Stimulated activated naive CD8-positive, alpha-beta T cell treated with anti-CD3 and anti-CD28 coated beads, Interleukin-15, amount 100 ng/mL, for 72 hours (primary cell): ENCODE data around the gene CYLD.

Source experiments
- ATAC-seq: fragments of 150-1000 bp; cut with Tn5 transposase; 2 replicates; pipeline ENCODE4 v1.10.0; 2021; ENCODE audit warnings: mild to moderate bottlenecking, moderate library complexity
- DNase-seq, 2 donors: peaks; one replicate each; pipeline ENCODE4 v3.0.0; 2021 to 2022
- H3K27ac Mint-ChIP-seq, 2 donors: one replicate each; pipeline ENCODE4 v1.8.0; 2022; ENCODE audit warnings: mild to moderate bottlenecking in 2 of 2, mixed read lengths in 2 of 2, moderate library complexity in 2 of 2
- H3K27me3 Mint-ChIP-seq: one replicate; pipeline ENCODE4 v1.8.0; 2022; ENCODE audit warnings: mixed read lengths
- H3K4me1 Mint-ChIP-seq: one replicate; pipeline ENCODE4 v1.8.0; 2022; ENCODE audit warnings: mild to moderate bottlenecking, mixed read lengths
- H3K4me3 Mint-ChIP-seq, 2 donors: one replicate each; pipeline ENCODE4 v1.8.0; 2022; ENCODE audit warnings: mild to moderate bottlenecking in 2 of 2, mixed read lengths in 2 of 2, moderate library complexity in 1 of 2
- H3K9me3 Mint-ChIP-seq, 2 donors: one replicate each; pipeline ENCODE4 v1.8.0; 2022; ENCODE audit warnings: mixed read lengths in 2 of 2

CYLD gene

DNA sequence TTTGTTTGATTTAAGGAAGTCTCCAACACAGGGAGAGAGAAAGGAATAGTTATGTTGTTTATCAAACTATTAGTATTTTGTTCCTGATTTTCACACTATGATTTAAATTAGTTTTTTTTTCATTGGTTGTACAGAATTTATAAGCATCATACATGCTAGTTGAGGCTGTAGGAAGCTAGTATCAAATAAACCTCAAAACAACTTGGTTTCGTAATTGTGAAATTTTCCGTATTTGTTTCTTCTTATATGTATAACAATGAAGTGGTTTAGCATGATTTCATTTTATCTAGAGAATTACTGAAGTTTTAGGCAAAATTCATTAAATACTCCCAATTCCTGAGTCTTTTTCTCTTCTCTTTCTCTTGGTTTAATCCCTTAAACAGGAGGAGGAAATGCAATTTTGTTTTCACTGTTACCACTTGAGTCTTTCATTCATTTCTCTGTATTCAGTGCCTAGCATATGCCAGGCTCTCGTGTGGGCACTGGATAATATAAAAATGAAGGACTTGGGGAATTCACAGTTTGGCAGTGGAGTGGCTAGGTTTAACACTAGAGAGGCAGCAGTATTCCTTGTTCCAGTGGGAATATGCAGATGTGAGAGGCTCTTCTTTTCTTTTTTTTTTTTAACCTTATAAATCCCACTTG is 1.8 kb downstream of the CYLD start:
- Mint-ChIP-seq H3K9me3 (no peaks in the 10 kb centered on the region), H3K27me3 (no peaks in the 10 kb centered on the region), H3K4me3 (peak overlapping the region; percentile 94 to 96), H3K27ac (peak overlapping the region; percentile 89 to 96), H3K4me1 (peaks cover 56% of the 10 kb centered on the region)
- DNase-seq (no peak), ATAC-seq (no peak)

DNA sequence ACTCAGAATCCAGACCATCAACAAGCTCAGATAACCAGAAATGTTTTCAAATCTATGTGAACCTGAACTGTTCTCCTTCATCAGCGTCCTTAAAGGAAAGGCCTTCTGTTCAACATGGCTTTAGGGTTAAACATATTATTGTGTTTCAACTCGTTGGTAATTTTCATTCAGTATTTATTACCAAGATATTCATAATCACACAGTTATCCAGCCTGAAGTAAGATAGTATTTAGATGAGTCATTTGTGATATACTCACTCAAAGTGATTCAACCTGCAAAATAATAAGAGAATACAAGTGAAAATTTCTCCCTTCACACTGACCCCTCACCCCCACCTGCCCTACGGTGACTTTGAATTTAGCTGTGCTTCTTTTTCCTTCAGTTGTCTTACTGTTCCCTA is 3.0 kb downstream of the CYLD start:
- Mint-ChIP-seq H3K9me3 (no peaks in the 10 kb centered on the region), H3K4me3 (peak overlapping the region; percentile 94 to 96), H3K27ac (peak overlapping the region; percentile 92 to 96), H3K4me1 (peaks cover 67% of the 10 kb centered on the region), H3K27me3 (no peaks in the 10 kb centered on the region)
- no peak for DNase-seq
- no peak for ATAC-seq

DNA sequence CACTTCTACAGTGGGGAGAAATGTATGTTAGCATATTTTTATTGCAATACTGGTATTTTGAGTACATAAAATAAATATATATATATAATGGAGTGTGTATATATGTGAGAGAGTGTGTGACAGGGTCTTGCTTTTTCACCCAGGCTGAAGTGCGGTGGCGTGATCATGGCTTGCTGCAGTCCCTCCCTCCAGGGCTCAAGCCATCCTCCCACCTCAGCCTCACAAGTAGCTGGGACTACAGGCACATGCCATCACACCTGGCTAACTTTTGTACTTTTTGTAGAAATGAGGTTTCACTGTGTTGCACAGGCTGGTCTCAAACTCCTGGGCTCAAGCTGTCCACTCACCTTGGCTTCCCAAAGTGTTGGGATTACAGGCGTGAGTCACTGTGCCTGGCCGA is 4.1 kb downstream of the CYLD start:
- Mint-ChIP-seq H3K27ac (peak overlapping the region; percentile 92 to 96), H3K9me3 (no peaks in the 10 kb centered on the region), H3K4me1 (peaks cover 64% of the 10 kb centered on the region), H3K4me3 (peak overlapping the region; percentile 94 to 96), H3K27me3 (no peaks in the 10 kb centered on the region)
- ATAC-seq (no peak), DNase-seq (no peak)

DNA sequence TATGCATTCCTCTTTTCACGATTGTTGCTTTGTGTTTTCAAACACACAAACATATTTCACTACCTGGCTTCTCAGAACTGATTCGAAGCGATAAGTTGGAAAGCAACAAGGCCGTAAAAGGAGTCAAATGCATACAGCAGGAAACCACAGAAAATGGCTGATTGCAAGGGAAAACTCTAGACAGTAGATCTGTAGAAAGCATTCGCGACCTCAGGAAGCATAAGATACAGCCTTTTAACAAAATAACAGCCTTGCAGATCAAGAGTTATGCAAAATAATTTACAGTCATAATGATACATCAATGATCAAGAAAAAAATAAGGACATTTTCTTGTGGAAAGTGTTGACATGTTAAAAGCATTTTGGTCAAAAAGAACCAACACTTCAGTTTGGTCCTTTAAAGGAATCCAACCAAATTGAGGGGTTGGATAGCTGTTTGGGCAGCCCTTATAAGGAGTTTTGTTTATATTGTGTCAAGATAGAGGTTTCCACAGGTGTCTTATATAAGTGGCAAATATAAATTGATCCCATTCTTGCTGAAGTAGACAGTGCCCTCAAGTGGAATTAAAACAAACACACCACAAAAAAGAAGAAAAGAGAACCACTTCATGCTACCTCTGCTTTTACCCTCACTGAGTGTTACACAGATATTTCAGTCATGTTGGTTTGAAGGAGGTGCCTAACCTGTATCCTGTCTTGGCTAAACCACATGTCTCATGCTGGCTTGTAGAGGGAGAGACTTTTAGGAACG is 5.5 kb downstream of the CYLD start:
- Mint-ChIP-seq H3K27ac (peak overlapping the region in 1 of 2 donors; percentile 32), H3K4me1 (peaks cover 67% of the 10 kb centered on the region)
- ATAC-seq, result peak; percentile 79

DNA sequence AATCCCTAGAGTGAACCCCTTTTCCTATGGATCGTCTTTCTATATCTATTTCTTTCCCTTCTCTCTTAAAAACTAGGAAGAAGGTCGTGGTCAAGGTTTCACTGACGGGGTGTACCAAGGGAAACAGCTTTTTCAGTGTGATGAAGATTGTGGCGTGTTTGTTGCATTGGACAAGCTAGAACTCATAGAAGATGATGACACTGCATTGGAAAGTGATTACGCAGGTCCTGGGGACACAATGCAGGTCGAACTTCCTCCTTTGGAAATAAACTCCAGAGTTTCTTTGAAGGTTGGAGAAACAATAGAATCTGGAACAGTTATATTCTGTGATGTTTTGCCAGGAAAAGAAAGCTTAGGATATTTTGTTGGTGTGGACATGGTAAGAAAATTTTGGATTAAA is 9.6 kb downstream of the CYLD start:
- Mint-ChIP-seq H3K4me1 (peaks cover 65% of the 10 kb centered on the region), H3K27ac (no peak overlapping the region), H3K27me3 (no peaks in the 10 kb centered on the region), H3K4me3 (peak overlapping the region; percentile 45 to 48), H3K9me3 (no peaks in the 10 kb centered on the region)
- no peak for DNase-seq
- ATAC-seq, result no peak

More for the DNA sequence above, 5.5 kb downstream of the CYLD start:
- no peak for DNase-seq
- Mint-ChIP-seq H3K9me3 (no peaks in the 10 kb centered on the region), H3K4me3 (peak overlapping the region; percentile 72 to 78), H3K27me3 (no peaks in the 10 kb centered on the region)

DNA sequence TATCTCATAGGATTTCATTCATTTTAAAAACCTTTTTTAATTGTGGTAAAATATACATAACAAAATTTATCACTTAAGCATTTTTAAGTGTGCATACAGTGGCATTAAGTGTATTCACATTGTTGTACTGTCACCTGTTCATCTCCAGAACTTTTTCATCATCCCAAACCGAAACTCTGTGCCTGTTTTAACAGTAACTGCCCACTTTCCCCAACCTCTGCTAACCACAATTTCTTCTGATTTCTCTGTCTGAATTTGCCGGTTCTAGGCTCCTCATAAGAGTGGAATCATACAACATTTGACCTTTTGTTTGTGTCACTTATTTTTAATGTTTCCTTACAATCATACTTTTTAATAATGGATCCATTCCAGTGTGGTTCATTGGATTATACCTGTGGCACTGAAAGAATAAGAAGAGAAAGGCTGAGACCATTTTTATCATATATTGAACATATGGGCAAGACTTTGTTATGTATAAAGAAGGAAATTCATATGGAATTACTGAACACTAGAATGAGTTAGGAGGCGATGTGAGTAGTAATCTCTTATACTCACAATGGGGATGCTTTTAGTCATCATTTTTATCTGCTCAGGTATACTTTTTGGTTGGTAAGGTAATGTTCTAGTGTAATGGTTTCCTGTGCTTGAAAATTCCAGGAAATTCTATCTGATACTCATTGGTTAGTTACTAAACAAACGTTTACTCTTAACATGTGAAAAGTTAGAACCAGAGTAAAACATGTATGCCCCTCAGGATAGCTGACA is 10.8 kb downstream of the CYLD start:
- DNase-seq (no peak), ATAC-seq (no peak)
- Mint-ChIP-seq H3K9me3 (no peaks in the 10 kb centered on the region), H3K4me1 (peaks cover 57% of the 10 kb centered on the region), H3K27ac (peak overlapping the region in 1 of 2 donors; percentile 86), H3K4me3 (peak overlapping the region in 1 of 2 donors; percentile 20), H3K27me3 (no peaks in the 10 kb centered on the region)

DNA sequence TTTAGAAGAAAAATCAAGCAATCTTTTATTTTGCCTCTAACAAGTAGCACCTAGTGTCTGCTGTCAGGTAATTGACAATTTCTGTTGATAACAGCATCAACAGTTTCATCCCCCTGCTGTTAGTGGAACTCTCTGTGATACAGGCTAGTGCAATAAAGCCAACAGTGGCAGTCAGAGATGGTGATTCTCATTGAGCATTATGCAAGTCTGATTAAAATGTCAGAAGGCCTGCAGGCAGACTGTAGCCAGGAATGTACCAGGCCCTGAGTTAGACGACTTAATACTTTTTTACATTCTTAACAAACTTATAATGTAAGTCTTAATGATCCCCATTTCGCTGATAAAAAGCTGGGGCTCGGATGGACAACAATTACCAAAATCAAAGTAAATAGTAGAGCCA is 14.6 kb downstream of the CYLD start:
- no peaks in the 10 kb centered on the region for H3K9me3 Mint-ChIP-seq
- no peak for ATAC-seq

DNA sequence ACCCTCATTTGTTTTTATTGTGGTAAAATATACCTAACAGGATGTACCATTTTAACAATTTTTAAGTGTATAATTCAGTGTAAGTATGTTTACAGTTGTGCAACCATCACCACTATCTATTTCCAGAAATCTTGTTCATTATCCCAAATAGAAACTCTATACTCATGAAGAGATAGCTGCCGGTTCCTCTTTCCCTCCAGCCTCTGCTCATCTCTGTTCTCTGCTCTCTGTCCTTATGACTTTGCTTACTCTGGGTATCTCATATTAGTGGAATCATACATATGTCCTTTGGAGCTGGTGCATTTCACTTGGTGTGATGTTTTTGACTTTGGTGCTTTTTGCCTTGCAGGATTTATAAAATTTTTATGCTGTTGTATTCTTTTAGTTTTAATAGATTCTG is 19.4 kb downstream of the CYLD start:
- Mint-ChIP-seq H3K4me1 (peaks cover 77% of the 10 kb centered on the region), H3K4me3 (peak overlapping the region in 1 of 2 donors; percentile 5), H3K27ac (peak overlapping the region; percentile 12 to 23), H3K9me3 (peaks cover 5 to 10% of the 10 kb centered on the region in 2 donors), H3K27me3 (no peaks in the 10 kb centered on the region)
- ATAC-seq (no peak), DNase-seq (no peak)

More for the DNA sequence above, 14.6 kb downstream of the CYLD start:
- no peak for DNase-seq
- H3K27me3 Mint-ChIP-seq, result no peaks in the 10 kb centered on the region
- no peak overlapping the region for H3K4me3 Mint-ChIP-seq
- no peak overlapping the region for H3K27ac Mint-ChIP-seq
- peaks cover 64% of the 10 kb centered on the region for H3K4me1 Mint-ChIP-seq

DNA sequence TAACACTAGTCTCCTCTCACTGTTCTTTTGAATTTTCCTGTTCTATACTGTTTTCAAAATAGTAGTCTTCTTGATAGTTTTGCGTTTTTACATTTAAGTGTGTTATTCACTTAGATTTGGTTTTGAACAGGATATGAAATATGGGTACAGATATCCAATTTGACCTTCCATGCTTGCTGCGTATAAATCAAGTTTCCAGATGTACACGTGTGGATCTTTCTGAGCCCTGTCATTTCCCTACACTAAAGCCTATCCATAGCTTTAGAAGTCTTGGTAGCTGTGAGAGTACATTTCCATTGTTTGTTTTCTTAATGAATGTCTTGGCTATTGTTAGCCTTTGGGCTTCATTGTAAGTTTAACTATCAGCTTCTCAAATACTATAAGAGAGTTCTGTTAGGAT is 20.4 kb downstream of the CYLD start:
- Mint-ChIP-seq H3K4me1 (peaks cover 86% of the 10 kb centered on the region), H3K9me3 (peaks cover 11 to 15% of the 10 kb centered on the region in 2 donors), H3K4me3 (peak overlapping the region; percentile 9 to 46), H3K27me3 (no peaks in the 10 kb centered on the region), H3K27ac (peak overlapping the region in 1 of 2 donors; percentile 84)
- DNase-seq (no peak), ATAC-seq (no peak)

DNA sequence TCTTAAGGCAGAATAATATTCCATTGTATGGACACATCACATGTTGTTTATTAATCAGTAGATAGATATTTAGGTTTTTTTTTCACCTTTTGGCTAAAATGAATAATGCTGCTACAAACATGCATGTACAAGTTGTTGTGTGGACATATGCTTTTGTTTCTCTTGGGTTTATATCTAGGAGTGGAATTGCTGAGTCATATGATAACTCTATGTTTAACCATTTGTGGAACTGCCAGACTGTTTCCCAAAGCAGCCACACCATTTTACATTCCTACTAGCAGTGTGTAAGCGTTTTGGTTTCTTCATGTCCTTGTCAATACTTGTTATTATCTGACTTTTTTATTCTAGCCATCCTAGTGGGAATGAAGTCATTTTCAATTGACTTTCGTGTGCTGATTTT is 21.3 kb downstream of the CYLD start:
- ATAC-seq, result no peak
- H3K4me1 Mint-ChIP-seq, result peaks cover 87% of the 10 kb centered on the region
- no peaks in the 10 kb centered on the region for H3K27me3 Mint-ChIP-seq
- no peak for DNase-seq
- no peak overlapping the region for H3K27ac Mint-ChIP-seq
- no peak overlapping the region for H3K4me3 Mint-ChIP-seq
- peaks cover 11 to 15% of the 10 kb centered on the region in 2 donors for H3K9me3 Mint-ChIP-seq

DNA sequence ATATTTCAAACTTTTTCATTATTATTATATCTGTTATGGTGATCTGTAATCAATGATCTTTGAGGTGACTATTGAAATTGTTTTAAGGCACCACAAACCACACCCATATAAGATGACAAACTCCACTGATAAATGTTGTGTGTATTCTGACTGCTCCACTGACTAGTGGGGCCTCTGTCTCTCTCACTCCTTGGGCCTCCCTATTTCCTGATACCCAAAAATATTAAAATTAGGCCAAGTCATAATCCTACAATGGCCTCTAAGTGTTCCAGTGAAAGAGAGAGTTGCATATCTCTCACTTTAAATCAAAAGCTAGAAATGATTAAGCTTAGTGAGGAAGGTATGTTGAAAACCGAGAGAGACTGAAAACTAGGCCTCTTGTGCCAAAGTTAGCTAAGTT is 23.4 kb downstream of the CYLD start:
- DNase-seq, result no peak
- Mint-ChIP-seq H3K27me3 (no peaks in the 10 kb centered on the region), H3K27ac (peak overlapping the region in 1 of 2 donors; percentile 64), H3K4me1 (peaks cover 86% of the 10 kb centered on the region), H3K9me3 (peaks cover 16 to 22% of the 10 kb centered on the region in 2 donors), H3K4me3 (peak overlapping the region; percentile 25 to 51)
- ATAC-seq, result peak; percentile 98

DNA sequence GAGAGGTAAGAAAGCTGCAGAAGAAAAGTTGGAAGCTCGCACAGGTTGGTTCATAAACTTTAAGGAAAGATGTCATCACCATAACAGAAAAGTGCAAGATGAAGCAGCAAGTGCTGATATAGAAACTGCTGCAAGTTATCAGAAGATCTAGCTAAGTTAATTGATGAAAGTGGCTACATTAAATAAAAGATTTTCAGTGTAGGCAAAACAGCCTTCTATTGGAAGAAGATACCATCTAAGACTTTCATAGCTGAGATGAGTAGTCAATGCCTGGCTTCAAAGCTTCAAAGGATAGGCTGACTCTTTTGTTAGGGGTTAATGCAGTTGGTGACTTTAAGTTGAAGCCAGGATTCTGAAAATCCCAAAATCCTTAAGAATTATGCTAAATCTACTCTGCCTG is 24.0 kb downstream of the CYLD start:
- peak overlapping the region; percentile 25 to 51 for H3K4me3 Mint-ChIP-seq
- peaks cover 80% of the 10 kb centered on the region for H3K4me1 Mint-ChIP-seq
- ATAC-seq (no peak), DNase-seq (no peak)
- H3K9me3 Mint-ChIP-seq, result peaks cover 16 to 22% of the 10 kb centered on the region in 2 donors
- H3K27me3 Mint-ChIP-seq, result no peaks in the 10 kb centered on the region
- peak overlapping the region in 1 of 2 donors; percentile 64 for H3K27ac Mint-ChIP-seq

DNA sequence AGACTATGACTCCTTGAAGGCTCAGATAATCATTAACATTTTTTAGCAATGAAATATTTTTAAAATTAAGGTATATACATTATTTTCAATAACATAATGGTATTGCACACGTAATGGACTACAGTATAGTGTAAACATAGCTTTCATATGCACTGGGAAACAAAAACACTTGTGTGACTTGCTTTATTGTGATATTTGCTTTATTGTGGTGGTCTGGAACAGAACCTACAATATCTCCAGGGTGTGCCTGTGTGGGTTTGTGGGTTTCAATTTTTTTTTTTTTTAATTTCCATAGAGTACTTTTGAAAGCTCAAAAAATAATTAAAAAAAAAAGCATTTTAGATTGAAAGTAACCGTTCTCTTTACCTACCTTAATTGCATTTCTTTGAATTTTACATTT is 25.3 kb downstream of the CYLD start:
- no peaks in the 10 kb centered on the region for H3K27me3 Mint-ChIP-seq
- no peak for ATAC-seq
- DNase-seq, result no peak
- H3K27ac Mint-ChIP-seq, result no peak overlapping the region
- peaks cover 80% of the 10 kb centered on the region for H3K4me1 Mint-ChIP-seq
- H3K9me3 Mint-ChIP-seq, result peaks cover 16 to 22% of the 10 kb centered on the region in 2 donors
- H3K4me3 Mint-ChIP-seq, result peak overlapping the region in 1 of 2 donors; percentile 6

DNA sequence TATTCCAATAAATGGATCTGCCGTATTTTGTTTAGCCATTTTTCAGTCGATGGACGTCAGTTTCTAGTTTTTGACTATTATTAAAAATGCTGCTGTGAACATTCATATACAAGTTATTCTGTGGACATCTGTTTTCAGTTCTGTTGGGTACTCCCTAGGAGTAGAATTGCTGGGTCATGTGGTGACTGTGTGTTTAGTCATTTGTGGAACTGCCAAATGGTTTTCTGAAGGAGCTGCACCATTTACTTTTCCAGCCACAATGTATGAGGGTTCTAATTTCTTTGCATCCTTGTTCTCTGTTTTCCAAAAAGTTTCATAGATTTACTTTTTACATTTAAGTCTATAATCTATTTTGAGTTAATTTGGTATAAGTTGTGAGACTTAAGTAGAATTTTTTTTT is 29.5 kb downstream of the CYLD start:
- H3K9me3 Mint-ChIP-seq, result peaks cover 10 to 12% of the 10 kb centered on the region in 2 donors
- H3K4me3 Mint-ChIP-seq, result no peak overlapping the region
- peaks cover 60% of the 10 kb centered on the region for H3K4me1 Mint-ChIP-seq
- ATAC-seq (no peak), DNase-seq (no peak)
- H3K27me3 Mint-ChIP-seq, result no peaks in the 10 kb centered on the region
- no peak overlapping the region for H3K27ac Mint-ChIP-seq

DNA sequence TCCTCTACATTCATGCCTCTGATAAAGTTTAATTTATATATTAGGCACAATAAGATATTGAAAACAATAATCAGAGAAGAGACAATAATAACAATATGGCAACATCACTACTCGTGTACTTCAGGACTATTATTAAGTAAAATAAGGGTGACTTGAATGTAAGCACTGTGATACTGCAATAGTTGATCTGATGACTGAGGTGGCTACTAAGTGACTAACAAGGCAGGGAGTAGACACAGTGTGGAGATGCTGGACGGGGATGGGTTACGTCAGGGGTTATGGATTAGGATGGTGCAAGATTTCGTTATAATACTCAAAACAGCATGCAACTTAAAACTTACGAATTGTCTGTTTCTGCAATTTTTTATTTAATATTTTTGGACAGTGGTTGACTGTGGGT is 32.5 kb downstream of the CYLD start:
- Mint-ChIP-seq H3K4me3 (no peak overlapping the region), H3K27ac (no peak overlapping the region)

DNA sequence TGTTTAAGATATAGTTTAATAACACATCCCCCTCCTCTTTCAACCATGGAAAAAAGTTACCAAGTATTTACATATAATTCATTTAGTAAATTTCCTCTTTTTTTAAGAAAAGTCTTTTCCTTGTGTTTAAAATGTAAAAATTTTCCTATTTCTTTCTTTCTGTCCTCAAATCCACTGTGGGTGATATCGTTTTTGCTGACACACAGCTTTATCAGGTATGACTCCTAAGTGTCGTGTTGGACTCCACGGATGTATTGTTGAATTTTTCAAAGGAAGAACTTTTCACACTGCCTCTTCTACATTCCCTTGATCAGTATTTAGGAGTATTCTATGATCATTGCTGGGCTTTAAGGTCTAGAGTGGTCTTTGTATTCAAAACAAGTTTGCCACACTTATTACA is 33.1 kb downstream of the CYLD start:
- H3K4me1 Mint-ChIP-seq, result peaks cover 49% of the 10 kb centered on the region
- DNase-seq (no peak), ATAC-seq (no peak)
- no peaks in the 10 kb centered on the region for H3K27me3 Mint-ChIP-seq
- H3K9me3 Mint-ChIP-seq, result no peaks in the 10 kb centered on the region
- no peak overlapping the region for H3K4me3 Mint-ChIP-seq
- no peak overlapping the region for H3K27ac Mint-ChIP-seq

More for the DNA sequence above, 32.5 kb downstream of the CYLD start:
- Mint-ChIP-seq H3K4me1 (peaks cover 50% of the 10 kb centered on the region), H3K27me3 (no peaks in the 10 kb centered on the region), H3K9me3 (peaks cover 0 to 1% of the 10 kb centered on the region in 2 donors)
- no peak for DNase-seq
- no peak for ATAC-seq
